Peyer's patch (tissue), 4 donors: Measurements from ENCODE around the gene HOXC4. TPM values are rescaled to one million over a fixed set of nuclear protein-coding genes. Genes with fewer than 3 reads are reported as not detected.

Experiments
- DNase-seq, 3 donors: peaks; one replicate each; pipeline ENCODE4 v3.0.0-alpha.2; 2017 to 2019
- H3K27ac ChIP-seq, 4 donors: fragments of 200-600 bp; sonication (generic); one replicate each; pipeline ENCODE4 v1.5.1; 2016 to 2019
- H3K27me3 ChIP-seq, 2 donors: fragments of 200-600 bp; sonication (generic); one replicate each; pipeline ENCODE4 v1.5.1; 2019
- H3K36me3 ChIP-seq, 3 donors: fragments of 200-600 bp; sonication (generic); one replicate each; pipeline ENCODE4 v1.5.1; 2016 to 2019
- H3K4me1 ChIP-seq, 4 donors: fragments of 200-600 bp; sonication (generic); one replicate each; pipeline ENCODE4 v1.5.1; 2016 to 2019
- H3K4me3 ChIP-seq, 4 donors: fragments of 200-600 bp; sonication (generic); 1 replicate in 3 of 4; 2 replicates in 1 of 4; pipeline ENCODE4 v1.5.1; 2016 to 2019; ENCODE audit warnings: mild to moderate bottlenecking in 1 of 4
- H3K9me3 ChIP-seq, 4 donors: fragments of 200-600 bp; sonication (generic); one replicate each; pipeline ENCODE4 v1.5.1; 2016 to 2019; ENCODE audit warnings: mild to moderate bottlenecking in 1 of 4
- CTCF ChIP-seq, 6 experiments: fragments of 450-650 bp in 4 of 6; fragments of 200-600 bp in 2 of 6; sonication (generic) in 1 of 6; IDR thresholded peaks; one replicate each; pipeline ENCODE4 v1.5.1; 2017 to 2019; ENCODE audit warnings: antibody characterized with exemption in 6 of 6, mild to moderate bottlenecking in 3 of 6, moderate library complexity in 1 of 6
- POLR2A ChIP-seq, 2 donors: fragments of 450-650 bp; IDR thresholded peaks; one replicate each; pipeline ENCODE4 v1.5.1; 2017; ENCODE audit warnings: antibody characterized with exemption in 2 of 2, mild to moderate bottlenecking in 2 of 2, moderate library complexity in 2 of 2
- total RNA-seq, 4 donors: library from RNA; depleted of rRNA; stranded (reverse); fragments of >200 nt; gene quantifications; one replicate each; pipeline ENCODE4 v1.1.0, GENCODE V29; 2016

The HOXC4 gene
- total RNA-seq, 4 donors from 2014 or later = 1.1 to 8.3 (median 1.8) TPM

DNA sequence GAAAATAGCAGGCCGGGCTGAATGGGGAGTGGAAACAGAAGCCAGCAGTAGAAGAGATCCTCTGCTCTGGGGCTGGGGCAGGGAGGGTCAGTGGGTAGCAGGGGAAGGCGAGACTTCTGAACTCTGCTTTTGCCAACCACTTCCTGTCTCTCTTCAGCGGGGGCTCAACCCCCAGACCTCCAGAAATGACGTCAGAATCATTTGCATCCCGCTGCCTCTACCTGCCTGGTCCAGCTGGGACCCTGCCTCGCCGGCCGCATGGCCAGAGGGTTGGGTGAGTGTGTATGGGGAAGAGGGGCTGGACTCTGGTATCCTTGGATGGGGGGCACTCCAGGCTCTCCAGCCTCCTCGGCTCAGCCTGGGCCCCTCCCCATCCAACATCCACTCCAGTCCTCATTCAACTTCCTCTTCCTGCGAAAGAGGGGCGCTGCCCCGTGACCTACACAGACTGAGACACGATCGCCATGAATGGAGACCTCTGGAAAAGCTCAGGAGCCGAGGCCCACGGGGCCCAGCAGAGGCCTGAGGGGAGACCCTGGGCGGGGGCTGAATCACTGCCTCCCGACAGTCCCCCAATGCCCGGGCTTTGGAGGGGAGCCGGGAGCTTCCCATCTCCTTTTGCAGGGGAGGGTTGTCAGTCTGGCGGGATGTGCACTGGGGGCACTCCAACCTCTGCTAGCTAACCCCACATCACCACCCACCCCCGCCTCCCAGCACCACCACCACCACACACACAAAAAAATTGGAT is 458 bp upstream of the HOXC4 start:
- no peaks in the 10 kb centered on the region for H3K27me3 ChIP-seq
- peak overlapping the region; percentile 48 to 62 (median 49) for H3K4me3 ChIP-seq
- TF ChIP-seq POLR2A (IDR thresholded peaks at IDR 0.05) (no peak), CTCF (IDR thresholded peaks at IDR 0.05) (no peak)
- no peaks in the 10 kb centered on the region for H3K9me3 ChIP-seq
- H3K36me3 ChIP-seq = no peaks in the 10 kb centered on the region
- peak in 2 of 3 donors; percentile 67 to 75 for DNase-seq
- H3K27ac ChIP-seq = peak overlapping the region; percentile 78 to 87 (median 83)
- H3K4me1 ChIP-seq = peaks cover 0 to 10% (median 7%) of the 10 kb centered on the region in 4 donors

DNA sequence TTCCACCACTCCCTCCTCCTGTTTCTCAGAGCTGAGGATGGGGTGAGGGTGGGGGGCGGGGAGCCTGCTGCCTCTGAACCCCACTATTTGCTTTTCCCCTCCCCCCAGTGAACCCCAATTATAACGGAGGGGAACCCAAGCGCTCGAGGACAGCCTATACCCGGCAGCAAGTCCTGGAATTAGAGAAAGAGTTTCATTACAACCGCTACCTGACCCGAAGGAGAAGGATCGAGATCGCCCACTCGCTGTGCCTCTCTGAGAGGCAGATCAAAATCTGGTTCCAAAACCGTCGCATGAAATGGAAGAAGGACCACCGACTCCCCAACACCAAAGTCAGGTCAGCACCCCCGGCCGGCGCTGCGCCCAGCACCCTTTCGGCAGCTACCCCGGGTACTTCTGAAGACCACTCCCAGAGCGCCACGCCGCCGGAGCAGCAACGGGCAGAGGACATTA is 1.1 kb downstream of the HOXC4 start:
- Histone ChIP-seq H3K4me1 (peaks cover 0 to 10% (median 7%) of the 10 kb centered on the region in 4 donors), H3K27me3 (no peaks in the 10 kb centered on the region), H3K36me3 (no peaks in the 10 kb centered on the region), H3K9me3 (no peaks in the 10 kb centered on the region), H3K4me3 (peak overlapping the region; percentile 48 to 62 (median 49)), H3K27ac (no peak overlapping the region)
- DNase-seq = no peak
- TF ChIP-seq CTCF (IDR thresholded peaks at IDR 0.05) (no peak), POLR2A (IDR thresholded peaks at IDR 0.05) (no peak)

DNA sequence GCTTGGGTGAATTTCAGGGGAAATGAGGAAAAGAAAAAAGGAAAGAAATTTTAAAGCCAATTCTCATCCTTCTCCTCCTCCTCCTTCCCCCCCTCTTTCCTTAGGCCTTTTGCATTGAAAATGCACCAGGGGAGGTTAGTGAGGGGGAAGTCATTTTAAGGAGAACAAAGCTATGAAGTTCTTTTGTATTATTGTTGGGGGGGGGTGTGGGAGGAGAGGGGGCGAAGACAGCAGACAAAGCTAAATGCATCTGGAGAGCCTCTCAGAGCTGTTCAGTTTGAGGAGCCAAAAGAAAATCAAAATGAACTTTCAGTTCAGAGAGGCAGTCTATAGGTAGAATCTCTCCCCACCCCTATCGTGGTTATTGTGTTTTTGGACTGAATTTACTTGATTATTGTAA is 1.9 kb downstream of the HOXC4 start:
- H3K27me3 ChIP-seq = no peaks in the 10 kb centered on the region
- no peak for TF ChIP-seq CTCF (IDR thresholded peaks at IDR 0.05)
- TF ChIP-seq POLR2A (IDR thresholded peaks at IDR 0.05) = no peak
- peaks cover 0 to 10% (median 7%) of the 10 kb centered on the region in 4 donors for H3K4me1 ChIP-seq
- no peaks in the 10 kb centered on the region for H3K9me3 ChIP-seq
- no peak for DNase-seq
- no peaks in the 10 kb centered on the region for H3K36me3 ChIP-seq
- no peak overlapping the region for H3K4me3 ChIP-seq
- no peak overlapping the region for H3K27ac ChIP-seq

DNA sequence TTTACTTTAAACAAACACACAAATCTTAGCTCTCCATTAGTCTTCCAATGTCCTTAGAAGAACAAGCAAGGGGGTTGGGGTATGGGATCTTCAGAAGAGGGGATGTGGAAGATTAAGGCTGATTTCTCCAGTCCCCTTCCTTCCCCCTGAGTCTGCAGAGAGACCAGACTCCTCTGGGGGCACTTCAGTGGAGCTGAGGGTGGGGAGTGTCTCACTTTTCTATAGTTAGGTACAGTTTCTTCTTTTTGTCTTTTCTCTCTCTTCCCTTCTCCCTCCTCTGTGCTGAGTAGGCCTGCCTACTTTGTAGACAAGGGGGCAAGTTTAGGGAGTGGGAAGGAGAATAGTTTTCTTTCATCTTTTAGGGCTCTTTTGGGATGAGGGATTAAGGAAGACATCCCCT is 2.5 kb downstream of the HOXC4 start:
- no peaks in the 10 kb centered on the region for H3K9me3 ChIP-seq
- no peak for DNase-seq

GRCh38 chr12:54058128-54058768 is 4.6 kb downstream of the HOXC4 start:
- no peaks in the 10 kb centered on the region for H3K9me3 ChIP-seq
- H3K36me3 ChIP-seq = no peaks in the 10 kb centered on the region
- no peaks in the 10 kb centered on the region for H3K4me1 ChIP-seq
- H3K27ac ChIP-seq = no peak overlapping the region
- H3K4me3 ChIP-seq = no peak overlapping the region
- peaks cover 0 to 8% of the 10 kb centered on the region in 2 donors for H3K27me3 ChIP-seq
- TF ChIP-seq CTCF (IDR thresholded peaks at IDR 0.05) = no peak
- TF ChIP-seq POLR2A (IDR thresholded peaks at IDR 0.05) = no peak
- no peak for DNase-seq

More for the DNA sequence above, 2.5 kb downstream of the HOXC4 start:
- Histone ChIP-seq H3K36me3 (no peaks in the 10 kb centered on the region), H3K4me3 (no peak overlapping the region), H3K27ac (no peak overlapping the region), H3K4me1 (peaks cover 0 to 10% (median 6%) of the 10 kb centered on the region in 4 donors), H3K27me3 (no peaks in the 10 kb centered on the region)
- TF ChIP-seq CTCF (IDR thresholded peaks at IDR 0.05) = no peak
- no peak for TF ChIP-seq POLR2A (IDR thresholded peaks at IDR 0.05)
